Left lobe of liver (tissue), 2 donors: ENCODE data around the gene UGT1A9. TPM values are rescaled to one million over a fixed set of nuclear protein-coding genes. Genes with fewer than 3 reads are reported as not detected.

Source experiments
- ATAC-seq: fragments of 200-7000 bp; cut with Tn5 transposase; one replicate; pipeline ENCODE4 v1.9.1; 2020; ENCODE audit warnings: mild to moderate bottlenecking, moderate library complexity
- DNase-seq: peaks from one replicate; pipeline ENCODE4 v3.0.0-alpha.2; 2020; ENCODE audit warnings: low spot score
- total RNA-seq: library from RNA; stranded (reverse); gene quantifications from one replicate; pipeline ENCODE4 v1.2.1, GENCODE V29; 2021
- donor health status: DM: no; HTN: no; CAD: no; lungs with moderate emphysema.
- donor health status: DM: no; HTN: yes; CAD: no.

The UGT1A9 gene
- total RNA-seq, 1 donor from 2014 or later: 95.1 TPM

DNA sequence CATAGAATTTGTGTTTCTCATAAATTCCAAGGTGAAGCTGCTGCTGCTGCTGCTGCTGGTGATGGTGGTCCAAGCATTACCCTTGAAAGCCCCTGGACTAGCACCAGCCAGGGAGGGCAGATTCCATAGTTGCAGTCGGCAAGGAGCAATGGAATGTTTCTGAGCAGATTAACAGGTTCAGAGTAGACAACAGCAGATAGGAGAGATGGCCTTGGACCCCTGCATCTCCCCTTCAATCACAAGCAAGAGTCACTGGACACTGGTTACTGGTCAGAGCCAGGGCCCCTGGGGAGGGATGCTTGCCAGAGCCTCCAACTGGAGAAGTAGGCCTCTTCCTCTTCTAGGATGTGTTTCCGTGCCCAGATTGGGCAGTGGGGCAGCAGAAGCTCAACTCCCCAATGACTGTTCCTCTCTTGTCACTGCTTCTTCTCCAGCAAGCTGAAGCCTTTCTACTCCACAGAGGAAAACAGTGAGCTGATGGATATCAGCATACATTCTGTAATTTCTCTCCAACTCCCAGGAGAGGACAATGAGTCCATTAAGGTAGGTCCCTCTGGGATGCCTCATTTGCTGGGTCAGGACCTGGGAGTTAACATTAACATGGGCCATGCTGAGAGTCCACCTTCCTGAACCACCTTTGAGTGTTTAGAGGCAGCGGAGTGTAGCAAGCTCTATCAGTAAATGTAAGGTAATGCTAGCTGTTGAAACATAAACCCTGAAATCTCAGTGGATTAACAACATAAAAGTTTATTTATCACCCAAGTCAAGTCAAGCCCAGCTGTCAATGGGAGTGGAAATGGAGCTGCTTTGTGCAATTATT, 141.7 kb downstream of the UGT1A9 start:
- DNase-seq: peak; percentile 29

DNA sequence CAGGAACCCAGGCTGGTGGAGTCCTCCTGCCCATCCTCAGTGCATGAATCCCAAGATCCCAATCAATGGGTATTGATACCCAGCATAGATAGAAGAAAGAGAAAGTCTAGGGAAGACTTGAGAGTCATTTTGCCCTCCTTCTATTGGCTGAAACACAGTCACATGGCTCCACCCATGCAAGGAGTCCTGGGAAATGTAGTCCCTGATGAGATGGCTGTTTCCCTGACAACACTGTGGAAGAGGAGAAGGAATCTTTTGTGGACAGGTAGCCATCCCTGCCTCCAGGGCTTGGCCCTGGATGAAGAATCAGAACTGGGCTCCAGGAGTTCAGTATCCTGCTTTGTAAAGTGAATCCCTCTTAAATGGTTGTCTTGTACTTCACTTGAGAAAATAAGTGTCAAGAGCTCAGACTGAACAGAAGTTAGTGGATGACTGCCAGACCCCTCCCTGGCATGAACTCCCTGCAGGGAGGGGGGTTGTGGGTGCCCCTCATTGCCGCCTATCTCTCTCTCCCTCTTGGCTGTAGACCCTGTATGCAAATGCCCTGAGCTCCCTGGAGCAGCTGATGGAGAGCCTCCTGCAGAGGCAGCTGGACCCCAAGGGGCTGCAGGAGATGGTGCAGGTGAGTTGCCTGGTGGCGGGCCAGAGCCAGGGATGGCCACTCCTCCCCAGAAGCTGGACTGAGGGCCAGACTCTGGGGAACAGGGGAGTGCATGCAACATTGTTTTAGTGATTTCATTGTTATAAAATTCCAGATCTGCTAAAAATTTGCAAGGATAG, 142.5 kb downstream of the UGT1A9 start:
- ATAC-seq (no peak), DNase-seq (peak; percentile 39)

More for the DNA sequence above, 141.7 kb downstream of the UGT1A9 start:
- ATAC-seq: no peak

DNA sequence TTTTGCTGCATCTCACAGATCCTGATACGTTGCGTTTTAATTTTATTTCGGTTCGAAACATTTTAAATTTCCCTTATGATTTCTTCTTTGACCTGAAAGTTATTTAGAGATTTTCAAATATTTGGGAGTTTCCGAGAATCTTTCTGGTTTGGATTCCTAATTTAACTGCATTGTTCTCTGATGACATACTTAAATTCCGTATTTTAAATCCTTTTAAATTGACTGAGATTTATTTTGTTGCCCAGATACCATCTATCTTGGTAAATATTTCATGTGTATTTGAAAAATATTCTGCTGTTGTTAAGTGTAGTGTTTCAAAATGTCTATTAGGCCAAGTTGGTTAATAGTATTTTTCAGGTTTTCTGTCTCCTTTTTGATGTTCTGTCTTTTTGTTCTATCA, 144.2 kb downstream of the UGT1A9 start:
- ATAC-seq (no peak), DNase-seq (no peak)

DNA sequence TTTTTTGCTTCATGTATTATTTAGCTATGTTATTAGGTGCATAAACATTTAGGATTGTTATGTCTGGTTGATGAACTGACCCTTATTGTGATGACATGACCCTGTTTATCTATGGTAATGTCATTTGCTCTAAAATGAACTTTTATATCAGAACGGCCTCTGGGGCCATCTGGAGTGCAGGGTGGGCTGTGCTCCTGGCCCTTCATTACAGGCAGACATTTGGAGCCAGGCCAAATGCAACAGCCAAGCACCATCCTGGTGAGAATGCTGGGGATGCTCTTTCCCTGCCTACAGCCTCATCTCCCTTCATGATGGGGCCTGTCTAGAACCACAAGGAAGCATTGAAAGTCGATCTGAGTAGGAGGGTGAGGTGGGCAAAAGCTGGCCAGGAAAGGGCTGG, 144.6 kb downstream of the UGT1A9 start:
- peak; percentile 39 for DNase-seq
- no peak for ATAC-seq

DNA sequence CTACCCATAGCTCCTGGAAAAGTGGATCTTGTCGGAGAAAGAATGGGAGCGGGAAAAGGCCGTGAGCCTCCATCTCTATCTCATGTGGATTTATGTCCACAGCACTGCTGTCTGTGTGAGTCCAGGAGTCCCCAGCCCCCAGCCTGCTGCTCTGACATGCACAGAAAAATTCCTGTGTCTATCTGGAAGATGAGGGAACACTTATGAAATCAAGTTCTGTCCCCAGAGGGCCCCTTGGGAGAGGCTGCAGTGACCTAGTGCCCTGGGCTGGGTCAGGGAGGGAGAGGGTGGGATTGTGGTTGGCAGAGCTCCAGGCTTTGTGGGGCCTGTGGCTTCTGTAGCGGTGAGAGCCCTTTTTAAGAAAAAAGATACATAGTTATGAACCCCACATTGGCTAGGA, 145.1 kb downstream of the UGT1A9 start:
- DNase-seq (peak; percentile 40), ATAC-seq (no peak)

DNA sequence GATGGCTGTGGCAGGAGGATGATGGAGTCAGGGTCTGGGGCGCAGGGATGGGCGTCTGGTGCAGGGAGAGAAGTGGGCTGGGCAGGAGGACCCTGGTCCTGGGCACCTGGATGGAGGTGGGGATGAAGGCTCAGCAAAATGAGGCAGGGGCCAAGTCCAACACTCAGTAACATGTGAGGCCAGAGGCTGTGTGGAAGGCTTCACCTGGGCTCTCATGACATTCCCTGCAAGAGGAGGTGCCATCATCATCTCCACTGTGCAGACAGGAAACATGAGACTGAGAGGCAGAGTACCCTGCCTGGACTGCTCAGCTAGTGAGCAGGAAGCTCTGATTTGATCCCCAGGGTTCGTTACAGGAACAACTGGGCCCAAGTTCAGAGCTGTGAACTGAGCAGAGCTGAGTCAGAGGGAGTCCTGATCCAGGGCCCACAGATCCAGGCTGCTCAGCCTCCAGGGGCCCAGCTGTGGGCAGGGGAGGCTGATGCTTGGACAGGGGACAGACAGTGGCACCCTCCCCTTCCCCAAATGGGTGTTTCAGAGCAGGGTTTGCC, 145.7 kb downstream of the UGT1A9 start:
- DNase-seq (peak; percentile 42), ATAC-seq (no peak)

DNA sequence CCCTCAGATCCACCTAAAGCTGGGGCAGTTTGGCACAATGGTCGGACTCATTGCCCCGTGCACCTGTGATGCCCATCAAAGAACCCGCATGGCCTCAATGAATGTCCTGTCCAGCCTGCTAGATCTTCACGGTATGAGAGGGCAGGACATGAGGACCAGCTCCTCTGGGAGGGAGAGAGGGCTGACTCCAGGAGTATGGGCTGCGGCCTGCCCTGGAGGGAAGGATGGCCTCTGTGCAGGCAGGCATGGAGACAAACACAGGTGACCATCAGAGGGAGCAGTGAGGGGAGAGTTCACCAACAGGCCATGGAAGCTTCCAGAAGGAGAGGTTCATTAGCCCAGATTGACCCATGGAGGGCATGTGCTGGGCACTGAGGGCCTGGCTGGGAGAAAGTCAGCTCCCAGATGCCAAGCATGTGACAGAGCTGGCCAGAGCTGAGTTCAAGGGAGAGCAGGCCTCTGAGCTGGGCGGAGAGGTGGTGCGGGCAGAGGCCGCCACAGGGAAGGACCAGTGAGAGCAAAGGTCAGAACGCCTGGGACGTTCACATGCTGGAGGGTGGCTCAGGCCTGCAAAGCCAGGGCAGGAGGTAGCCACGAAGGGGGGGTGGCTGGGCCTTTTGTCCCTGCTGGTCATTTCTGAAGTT, 146.4 kb downstream of the UGT1A9 start:
- ATAC-seq (peak; percentile 69), DNase-seq (peak; percentile 90)

DNA sequence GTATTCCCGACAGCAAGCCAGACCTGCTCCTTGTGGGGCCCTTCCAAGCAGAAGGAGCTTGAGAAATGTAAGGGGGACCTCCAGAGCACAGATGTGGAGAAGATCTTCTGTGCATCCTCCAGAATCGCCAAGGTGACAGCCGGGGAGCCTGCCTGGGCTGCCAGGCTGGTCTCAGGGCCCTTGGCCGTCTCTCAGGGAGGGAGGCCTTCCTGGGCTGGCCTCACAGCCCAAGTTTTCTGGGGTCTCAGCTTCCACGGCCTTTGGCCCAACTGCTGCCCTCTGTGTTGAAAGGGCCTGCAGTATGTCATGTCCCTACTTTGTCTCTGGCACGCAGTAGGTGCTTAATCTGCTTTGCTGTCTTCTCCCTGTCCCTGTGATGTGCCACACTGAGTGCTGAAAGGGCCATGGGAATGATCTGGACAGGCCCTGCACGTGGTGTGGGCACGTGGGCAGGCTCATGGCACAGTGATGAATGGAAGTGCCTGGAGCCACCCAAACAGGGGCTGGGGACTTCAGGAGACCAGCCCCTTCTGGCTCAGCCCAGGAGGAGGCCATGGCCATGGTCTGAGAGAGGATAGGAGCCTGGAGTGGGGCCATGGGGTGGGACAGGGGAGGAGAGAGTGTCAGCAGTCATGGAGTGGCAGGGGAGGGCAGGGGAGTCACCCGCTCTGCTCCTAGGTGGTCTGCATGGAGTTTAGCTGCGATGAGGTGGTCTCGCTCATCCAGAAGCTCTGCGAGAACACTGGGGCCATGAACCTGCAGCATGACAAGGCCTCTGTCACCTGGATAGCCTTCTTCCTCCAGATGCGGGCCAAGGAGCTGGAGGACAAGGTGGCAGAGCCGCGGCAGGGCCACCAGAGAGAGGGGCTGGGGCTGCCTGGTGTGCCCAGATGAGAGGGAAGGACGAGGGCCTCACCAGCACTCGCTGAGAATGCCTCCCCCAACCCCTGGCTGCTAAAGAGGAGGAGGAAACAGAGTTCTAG, 147.2 kb downstream of the UGT1A9 start:
- ATAC-seq (no peak), DNase-seq (no peak)

DNA sequence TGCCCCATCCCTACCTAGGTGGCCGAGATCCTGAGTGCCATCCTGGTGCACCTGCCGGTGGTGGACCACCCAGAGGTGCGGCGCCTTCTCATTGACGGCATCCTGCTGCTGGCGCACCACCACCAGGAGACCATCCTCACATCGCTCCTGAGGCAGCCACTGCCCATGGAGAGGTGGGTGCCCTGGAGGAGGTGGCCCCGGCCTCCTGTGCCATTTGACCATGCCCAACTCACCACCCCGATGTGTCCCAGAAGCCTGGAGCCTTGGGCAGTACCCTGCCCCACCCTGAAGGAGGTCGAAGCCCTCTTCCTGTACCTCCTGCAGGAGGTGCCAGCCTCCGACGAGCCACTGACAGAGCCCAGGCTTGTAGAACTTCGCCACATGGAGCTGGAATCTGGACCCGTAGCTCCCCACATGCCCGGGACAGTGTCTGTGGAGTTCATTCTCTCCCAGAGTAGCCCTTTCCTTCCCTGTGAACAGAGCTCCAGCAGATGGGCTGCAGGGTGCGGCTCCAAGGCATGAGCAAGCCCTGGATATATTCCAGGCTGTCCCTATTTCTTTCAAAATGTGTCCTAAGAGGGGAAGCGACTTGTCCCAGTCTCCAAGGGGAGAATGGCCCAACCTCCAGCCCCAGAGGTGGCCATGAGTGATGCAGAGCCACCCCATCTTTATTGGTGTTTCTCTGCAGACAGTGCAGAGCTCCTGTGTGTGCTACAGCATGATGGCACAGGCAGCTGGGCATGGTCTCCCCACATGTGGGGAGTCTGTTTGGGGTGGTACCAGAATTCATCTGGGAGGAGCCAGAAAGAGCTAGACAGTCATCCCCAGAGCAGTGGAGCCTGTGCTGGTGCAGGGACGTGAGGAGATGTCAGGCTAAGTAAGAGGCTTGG, 148.4 kb downstream of the UGT1A9 start:
- ATAC-seq (no peak), DNase-seq (peak; percentile 41)

DNA sequence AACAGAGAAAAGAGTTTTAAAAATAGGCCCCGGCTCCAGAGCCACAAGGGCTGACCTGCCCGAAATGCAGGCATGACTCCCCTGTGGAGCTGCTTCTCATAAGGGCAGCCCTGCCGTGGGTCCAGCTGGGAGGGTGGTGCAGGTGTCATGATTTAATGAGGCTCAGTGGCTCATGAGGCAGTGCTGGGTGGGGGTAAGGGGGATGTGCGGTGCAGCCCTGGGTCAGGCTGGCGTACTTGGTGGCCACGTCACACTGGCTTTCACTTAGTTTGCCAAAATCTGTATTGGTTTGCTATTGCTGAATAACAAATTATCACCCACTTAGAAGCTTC, 149.0 kb downstream of the UGT1A9 start:
- peak; percentile 29 for DNase-seq
- no peak for ATAC-seq

DNA sequence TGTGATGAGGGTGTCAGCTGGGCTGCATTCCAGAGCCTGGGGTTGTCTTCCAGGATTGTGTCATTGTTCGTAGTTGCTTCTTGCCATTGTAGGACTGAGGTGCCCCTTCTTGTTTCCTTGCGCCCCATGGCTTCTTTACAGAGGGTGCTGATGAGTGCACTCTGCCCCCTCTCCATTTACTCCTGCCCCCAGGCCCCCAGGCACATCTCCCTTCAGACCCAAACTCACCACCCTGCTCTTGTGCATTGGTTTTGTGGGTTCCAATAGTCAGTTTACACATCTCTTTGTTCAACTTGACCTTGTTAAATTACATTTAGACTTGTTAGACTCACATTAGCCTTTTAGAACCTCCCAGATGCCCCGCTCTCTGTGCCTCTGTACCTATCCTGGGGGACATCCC, 149.5 kb downstream of the UGT1A9 start:
- DNase-seq (peak; percentile 22), ATAC-seq (no peak)

DNA sequence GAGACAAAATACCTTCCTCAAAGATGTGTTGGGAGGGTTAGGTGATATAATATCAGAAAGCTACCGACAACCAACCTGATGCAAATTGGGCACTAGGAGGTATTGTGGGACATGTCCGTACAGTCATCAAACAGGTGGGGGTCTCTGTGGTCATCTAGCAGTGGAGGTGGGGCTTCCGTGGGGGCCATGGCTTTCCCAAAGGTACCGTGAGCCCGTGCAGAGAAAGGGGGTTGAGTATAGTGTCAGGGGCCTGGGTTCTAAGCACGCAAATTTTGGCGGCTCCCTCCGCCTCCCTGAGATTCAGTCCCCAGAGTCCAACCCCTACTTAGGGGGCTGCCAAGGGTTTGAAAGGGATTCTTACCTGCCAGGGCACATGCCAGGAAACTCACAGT, 150.0 kb downstream of the UGT1A9 start:
- ATAC-seq: no peak
- DNase-seq: no peak

DNA sequence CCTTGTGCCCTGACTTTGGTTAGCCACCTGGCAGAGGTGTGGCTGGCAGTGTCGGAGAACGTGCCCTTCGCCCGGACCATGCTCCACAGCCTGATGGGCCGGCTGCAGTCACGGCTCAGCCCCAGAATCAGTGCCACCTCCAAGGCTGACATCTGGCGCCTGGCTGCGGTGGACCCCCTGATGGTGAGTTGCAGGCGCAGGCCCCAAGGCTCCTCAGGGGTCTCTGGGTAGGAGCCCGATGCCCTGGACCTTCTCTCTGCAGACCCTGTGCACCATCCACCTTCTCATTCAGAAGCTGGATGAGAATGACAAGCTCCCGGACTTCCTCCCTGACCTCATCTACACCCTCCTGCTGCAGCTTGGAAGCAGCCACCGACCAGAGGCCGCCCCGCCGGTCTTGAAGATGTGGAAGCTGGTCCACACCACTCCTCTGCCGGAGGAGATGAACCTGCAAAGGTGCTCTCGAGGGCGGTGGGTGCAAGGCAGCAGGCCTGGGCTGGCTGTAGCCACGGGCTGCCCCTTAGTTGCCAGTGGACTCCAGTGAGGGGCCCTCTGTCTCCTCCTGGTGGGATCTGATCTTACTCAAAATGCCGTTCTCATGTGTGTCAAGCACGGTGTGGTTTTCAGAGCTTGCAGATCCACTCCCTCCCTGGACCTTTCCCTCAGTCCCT, 150.5 kb downstream of the UGT1A9 start:
- DNase-seq (peak; percentile 89), ATAC-seq (peak; percentile 64)

Other genes starting within 250 kb of the UGT1A9 start
- 25.8 TPM for gene USP40, start 105.1 kb upstream of the UGT1A9 start, total RNA-seq
- 0.13 TPM for gene UGT1A8, start 54.3 kb upstream of the UGT1A9 start, total RNA-seq
- 0.45 TPM for gene UGT1A10, start 35.5 kb upstream of the UGT1A9 start, total RNA-seq
- gene UGT1A7, start 10.0 kb downstream of the UGT1A9 start, total RNA-seq: 4.1 TPM
- 181 TPM for gene UGT1A6, start 21.0 kb downstream of the UGT1A9 start, total RNA-seq
- gene UGT1A5, start 41.0 kb downstream of the UGT1A9 start, total RNA-seq: 4.6 TPM
- 454 TPM for gene UGT1A4, start 46.8 kb downstream of the UGT1A9 start, total RNA-seq
- gene UGT1A3, start 57.1 kb downstream of the UGT1A9 start, total RNA-seq: 52.8 TPM
- 152 TPM for gene UGT1A1, start 88.4 kb downstream of the UGT1A9 start, total RNA-seq
- gene MROH2A, start 106.4 kb downstream of the UGT1A9 start, total RNA-seq: 6.6 TPM
- gene HJURP, start 182.6 kb downstream of the UGT1A9 start, total RNA-seq: 0.50 TPM
- 66.5 TPM for gene TRPM8, start 245.5 kb downstream of the UGT1A9 start, total RNA-seq